Right ventricle myocardium superior (tissue), 1 donor: ENCODE data around the gene ZW10. TPM values are rescaled to one million over a fixed set of nuclear protein-coding genes. Genes with fewer than 3 reads are reported as not detected.
"Not testable (repeated sequence)": the region's sequence is repeated elsewhere in the genome, so short reads cannot be mapped to it uniquely, and the experiment has no call there.

Source experiments
- ATAC-seq: fragments of 200-7000 bp; cut with Tn5 transposase; one replicate; pipeline ENCODE4 v1.9.1; 2020; ENCODE audit warnings: mild to moderate bottlenecking; ENCODE audit not compliant: poor library complexity
- DNase-seq: peaks from one replicate; pipeline ENCODE4 v3.0.0-alpha.2; 2020
- intact Hi-C: fragments of 100-400 bp; cut with DNase I; formaldehyde crosslinking; loops from one replicate; pipeline ENCODE4 v1.11.2; 2022
- total RNA-seq: library from RNA; stranded (reverse); fragmentation: NEBNext Ultra II Directional; extraction: Animal tissue kit (Norgen Biotek cat#: 25700); gene quantifications from one replicate; pipeline ENCODE4 v1.2.1, GENCODE V29; 2021
- donor health status: DM: no; HTN: yes; CAD: no; lungs with severe emphysema.

The ZW10 gene
- total RNA-seq, 1 donor from 2014 or later = 8.4 TPM

- intact Hi-C loops = no loop called here
- no peak for DNase-seq
- ATAC-seq = peak; percentile 27
Observed at GRCh38 chr11:113715882-113716625, 57.4 kb downstream of the ZW10 start.

- ATAC-seq (no peak), DNase-seq (no peak)
- intact Hi-C loops = no loop called here
Observed at GRCh38 chr11:113715273-113715672, 58.2 kb downstream of the ZW10 start.

DNA sequence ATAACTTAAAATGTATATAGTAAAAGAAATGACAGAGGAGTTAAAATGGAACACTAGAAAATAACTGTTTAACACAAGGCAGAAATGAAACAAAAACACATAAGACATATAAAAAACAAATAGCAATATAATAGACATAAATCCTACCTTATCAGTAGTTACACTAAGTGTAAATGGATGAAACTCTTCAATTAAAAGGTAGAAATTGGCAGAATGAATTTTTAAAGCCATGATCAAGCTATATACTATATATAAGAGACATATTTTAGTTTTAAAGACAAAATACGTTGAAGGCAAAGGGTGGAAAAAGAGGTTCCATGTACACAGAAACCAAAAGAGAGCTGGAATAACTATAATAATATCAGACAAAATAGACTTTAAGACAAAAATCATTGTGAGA, 62.5 kb downstream of the ZW10 start:
- ATAC-seq = no peak
- intact Hi-C loops = no loop called here
- no peak for DNase-seq

DNA sequence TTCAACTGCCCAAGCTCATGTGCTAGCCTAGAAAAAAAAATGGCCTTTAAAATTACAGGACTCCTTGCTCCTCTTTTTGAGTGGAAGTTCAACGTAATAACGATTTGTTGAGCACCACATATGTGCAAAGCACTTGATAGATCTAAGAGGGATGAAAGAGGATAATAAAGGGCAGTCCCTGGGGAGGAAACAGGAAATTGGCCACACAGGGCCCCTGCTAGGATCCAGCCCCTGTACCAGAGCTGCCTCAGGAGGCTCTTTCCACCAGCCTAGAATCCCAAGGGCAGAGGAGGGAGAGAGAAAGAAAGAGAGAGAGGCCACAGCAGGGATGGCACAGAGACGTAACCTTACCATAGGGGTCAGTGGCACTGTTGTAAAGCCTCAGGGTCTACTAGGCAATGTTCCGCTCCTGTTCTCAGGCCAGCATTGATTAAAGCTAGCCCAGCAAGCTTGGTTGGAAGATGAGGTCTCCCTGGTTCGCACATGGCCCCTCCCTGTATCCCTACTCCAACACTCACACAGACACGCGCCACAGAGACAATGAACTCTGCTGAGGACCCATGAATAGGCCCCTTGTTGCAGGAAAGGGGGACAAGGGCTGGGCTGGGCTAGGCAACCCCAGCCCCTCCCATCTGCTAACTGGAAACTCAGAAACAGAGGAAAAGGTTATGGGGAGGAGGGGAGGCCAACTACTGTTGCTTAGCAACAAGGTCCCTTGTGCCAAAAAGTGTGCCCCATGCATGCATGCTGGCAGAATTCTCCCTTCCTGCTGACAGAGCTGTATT, 67.4 kb downstream of the ZW10 start, which contains the start of gene TMPRSS5:
Gene TMPRSS5 (minus strand): TSS at position 438 of the 785 bp plus-strand sequence. CDS start 84 bp downstream, at position 354.
- no peak for ATAC-seq
- intact Hi-C loops = no loop called here

DNA sequence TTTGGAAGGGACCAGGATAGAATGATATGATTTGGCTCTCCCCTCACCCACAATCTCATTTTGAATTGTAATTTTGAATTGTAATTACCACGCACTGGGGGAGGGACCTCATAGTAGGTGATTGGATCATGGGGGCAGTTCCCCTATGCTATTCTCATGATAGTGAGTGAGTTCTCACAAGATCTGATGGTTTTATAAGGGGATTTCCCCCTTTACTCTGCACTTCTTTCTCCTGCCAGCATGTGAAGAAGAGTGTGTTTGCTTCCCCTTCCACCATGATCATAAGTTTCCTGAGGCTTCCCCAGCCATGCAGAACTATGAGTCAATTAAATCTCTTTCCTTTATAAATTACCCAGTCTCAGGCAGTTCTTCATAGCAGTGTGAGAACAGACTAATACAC, 69.9 kb downstream of the ZW10 start:
- DNase-seq, ATAC-seq, intact Hi-C loops: not testable (repeated sequence)

More for the DNA sequence above, 67.4 kb downstream of the ZW10 start, which contains the start of gene TMPRSS5:
- DNase-seq = no peak

- DNase-seq (no peak), ATAC-seq (no peak)
- intact Hi-C loops = no loop called here
Observed at GRCh38 chr11:113701491-113701890, 72.0 kb downstream of the ZW10 start.

DNA sequence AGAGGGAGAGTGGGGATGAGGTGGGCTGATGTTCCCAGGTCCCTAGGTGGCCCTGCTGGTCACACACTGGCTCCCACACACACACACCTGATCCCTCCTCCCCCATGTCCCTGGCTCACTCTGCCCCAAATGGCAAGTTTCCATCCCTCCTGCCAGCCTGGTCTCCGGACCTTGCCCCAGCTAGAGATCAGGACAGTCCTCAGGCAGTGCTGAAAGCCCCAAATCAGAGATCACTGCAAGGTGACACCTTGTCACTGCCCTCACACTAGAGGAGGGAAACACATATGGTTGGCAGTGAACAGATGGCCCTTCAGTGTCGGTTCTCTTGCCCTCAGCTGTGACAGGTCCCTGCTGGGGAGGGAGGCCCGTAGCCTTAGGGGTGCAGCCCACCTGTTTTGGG, 75.0 kb downstream of the ZW10 start:
- intact Hi-C loops = no loop called here
- ATAC-seq (peak; percentile 80), DNase-seq (no peak)

DNA sequence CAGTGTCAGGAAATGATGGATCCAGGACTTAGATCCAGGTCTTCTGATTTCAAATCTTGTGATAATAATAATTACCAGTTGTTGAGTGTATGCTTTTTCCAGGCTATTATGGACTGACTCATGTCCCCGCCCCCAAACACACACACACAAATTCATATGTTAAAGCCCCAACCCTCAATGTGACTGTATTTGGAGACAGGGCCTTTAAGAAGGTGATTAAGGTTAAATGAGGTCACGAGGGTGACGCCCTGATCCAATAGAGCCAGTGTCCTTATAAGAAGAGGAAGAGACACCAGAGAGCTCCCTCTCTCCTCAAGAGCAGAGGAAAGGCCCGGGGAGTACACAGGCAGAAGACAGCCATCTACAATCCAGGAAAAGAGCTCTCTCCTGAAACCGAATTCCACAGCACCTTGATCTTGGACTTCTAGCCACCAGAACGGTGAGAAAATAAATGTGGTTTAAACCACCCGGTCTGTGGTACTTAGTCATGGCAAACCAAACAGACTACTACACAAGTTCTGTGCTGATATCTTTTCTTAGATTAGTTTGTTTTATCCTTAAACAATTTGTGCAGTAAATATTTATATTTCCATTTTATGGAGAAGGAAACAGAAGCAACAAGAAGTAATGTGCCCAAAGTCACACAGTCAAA, 75.6 kb downstream of the ZW10 start:
- no peak for DNase-seq
- no peak for ATAC-seq
- intact Hi-C loops = no loop called here

DNA sequence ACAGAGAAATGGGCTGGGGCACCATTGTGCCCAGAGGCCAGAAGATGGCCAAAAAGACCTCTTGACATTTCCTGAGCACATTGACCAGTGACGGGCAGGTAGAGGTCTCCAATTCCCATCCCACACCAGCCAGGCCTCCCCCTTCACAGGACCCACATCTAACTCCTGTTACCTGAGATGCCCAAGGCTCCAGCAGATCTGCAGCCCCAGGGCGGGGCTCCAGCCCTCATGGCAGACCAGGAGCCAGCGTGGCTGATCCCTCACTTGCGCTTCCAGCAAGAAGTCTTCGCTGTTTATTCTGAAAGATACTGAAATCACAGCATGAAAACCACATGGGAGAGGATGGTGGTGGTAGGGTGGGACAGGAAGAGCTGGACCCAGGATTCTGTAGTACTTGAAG, 76.4 kb downstream of the ZW10 start:
- intact Hi-C loops = no loop called here
- no peak for ATAC-seq
- no peak for DNase-seq

DNA sequence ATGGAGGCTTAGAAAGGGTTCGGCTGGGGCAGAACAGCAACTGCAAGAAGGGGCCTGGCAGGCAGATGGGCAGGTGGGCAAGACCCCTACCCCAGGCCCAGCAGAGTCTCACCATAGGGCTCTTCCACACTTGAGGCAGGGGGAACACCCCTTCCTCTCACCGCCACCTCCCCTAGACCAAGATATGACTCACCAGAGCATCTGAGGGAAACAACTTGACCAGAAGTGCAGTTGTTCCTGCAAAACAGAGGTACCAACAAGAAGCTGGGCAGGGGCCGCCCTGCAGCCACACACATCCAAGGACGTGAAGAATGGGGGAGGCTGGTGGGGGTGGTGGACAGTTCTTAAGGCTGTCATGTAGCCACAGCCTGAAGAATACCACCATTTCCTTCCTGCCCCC, 78.3 kb downstream of the ZW10 start:
- DNase-seq (no peak), ATAC-seq (no peak)
- intact Hi-C loops = no loop called here

DNA sequence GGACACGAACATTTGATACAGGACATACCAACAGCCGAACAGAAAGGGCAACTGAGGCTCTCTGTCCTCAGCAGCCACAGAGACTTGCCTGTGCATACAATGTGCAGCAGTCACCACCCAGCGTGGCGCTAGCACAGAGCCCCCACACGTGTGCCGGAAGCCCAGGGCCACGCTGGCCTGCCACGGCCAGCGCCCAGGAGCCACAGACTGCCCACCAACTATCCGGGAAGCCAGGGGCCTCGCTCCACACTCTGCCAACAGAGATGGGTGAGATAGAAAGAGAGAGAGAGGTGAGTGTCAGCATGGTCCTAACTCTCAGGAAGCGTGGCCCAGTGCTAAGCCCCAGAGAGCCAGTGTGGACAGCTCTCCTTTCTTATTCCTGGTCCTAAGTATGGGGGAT, 79.1 kb downstream of the ZW10 start:
- ATAC-seq (no peak), DNase-seq (no peak)
- intact Hi-C loops = no loop called here

GRCh38 chr11:113693030-113693429, 80.5 kb downstream of the ZW10 start:
- ATAC-seq (no peak), DNase-seq (no peak)
- intact Hi-C loops = no loop called here

- ATAC-seq (peak; percentile 58), DNase-seq (no peak)
- intact Hi-C loops = no loop called here
Observed at GRCh38 chr11:113690619-113691569, 82.6 kb downstream of the ZW10 start.

- no peak for ATAC-seq
- intact Hi-C loops = no loop called here
- DNase-seq = no peak
Observed at GRCh38 chr11:113689768-113690618, 83.5 kb downstream of the ZW10 start.

GRCh38 chr11:113685654-113686359, 87.7 kb downstream of the ZW10 start:
- intact Hi-C loops = no loop called here
- no peak for DNase-seq
- ATAC-seq = no peak

DNA sequence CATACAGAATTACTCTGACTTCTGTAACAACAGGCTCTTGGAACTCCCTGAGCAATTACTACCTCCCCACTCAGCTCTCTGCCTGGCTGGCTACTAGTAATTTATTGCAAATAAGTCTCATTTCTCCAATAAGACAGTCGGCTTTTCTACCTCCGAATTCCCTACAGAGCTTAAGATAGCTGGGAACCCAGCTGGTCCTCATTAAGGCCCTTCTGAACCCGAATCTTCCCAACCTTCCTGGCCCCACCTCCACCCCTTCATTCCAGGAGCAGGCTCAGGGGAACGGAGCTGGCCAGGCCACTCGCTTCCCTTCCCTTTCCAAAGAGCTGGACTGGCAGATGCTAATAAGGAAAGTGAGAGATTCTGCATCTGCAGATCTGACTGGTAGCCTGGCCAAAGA, 89.0 kb downstream of the ZW10 start:
- DNase-seq = no peak
- no peak for ATAC-seq
- intact Hi-C loops = no loop called here

GRCh38 chr11:113683481-113684046, 89.9 kb downstream of the ZW10 start:
- intact Hi-C loops = no loop called here
- ATAC-seq = no peak

More at GRCh38 chr11:113683481-113684046, 89.9 kb downstream of the ZW10 start:
- DNase-seq = no peak
